SK-N-SH treated with all-trans-retinoic acid at 6 μM for 48 hours (cell line): ENCODE measurements around the gene PDE6B.

Source experiments
- ARNTL ChIP-seq: fragments of 450-650 bp; formaldehyde crosslinking; IDR thresholded peaks from 2 replicates; pipeline ENCODE4 v1.5.0; 2020; ENCODE audit warnings: low read depth, mild to moderate bottlenecking, moderate library complexity, borderline replicate concordance
- ESRRG ChIP-seq: fragments of 250-450 bp; sonication (Bioruptor Pico); IDR thresholded peaks from 2 replicates; pipeline ENCODE4 v1.6.1; 2021; ENCODE audit warnings: mild to moderate bottlenecking
- GLIS3 ChIP-seq: fragments of 250-450 bp; sonication (Bioruptor Pico); IDR thresholded peaks from 2 replicates; pipeline ENCODE4 v1.5.0; 2020; ENCODE audit warnings: mild to moderate bottlenecking, moderate library complexity
- ISL1 ChIP-seq: fragments of 250-450 bp; sonication (Bioruptor Pico); IDR thresholded peaks from 2 replicates; pipeline ENCODE4 v2.1.2; 2022; ENCODE audit warnings: mild to moderate bottlenecking, moderate library complexity
- PATZ1 ChIP-seq: fragments of 250-450 bp; sonication (Bioruptor Pico); IDR thresholded peaks from 2 replicates; pipeline ENCODE4 v1.8.0; 2020; ENCODE audit warnings: mild to moderate bottlenecking, moderate library complexity, borderline replicate concordance
- PPARA ChIP-seq: fragments of 250-450 bp; sonication (Bioruptor Pico); IDR thresholded peaks from 2 replicates; pipeline ENCODE4 v1.5.0; 2020; ENCODE audit warnings: mild to moderate bottlenecking, borderline replicate concordance
- RARB ChIP-seq: fragments of 250-450 bp; sonication (Bioruptor Pico); IDR thresholded peaks from 2 replicates; pipeline ENCODE4 v1.8.0; 2021; ENCODE audit warnings: mild to moderate bottlenecking, moderate library complexity
- TCF4 ChIP-seq: fragments of 250-450 bp; sonication (Bioruptor Pico); IDR thresholded peaks from 2 replicates; pipeline ENCODE4 v1.8.0; 2021; ENCODE audit warnings: mild to moderate bottlenecking, moderate library complexity, borderline replicate concordance
- TSHZ2 ChIP-seq: fragments of 250-450 bp; sonication (Bioruptor Pico); IDR thresholded peaks from 2 replicates; pipeline ENCODE4 v1.5.0; 2020; ENCODE audit warnings: mild to moderate bottlenecking, moderate library complexity
- ZFP3 ChIP-seq: fragments of 250-450 bp; sonication (Bioruptor Pico); IDR thresholded peaks from 2 replicates; pipeline ENCODE4 v1.5.0; 2020; ENCODE audit warnings: mild to moderate bottlenecking, moderate library complexity
- ZFP30 ChIP-seq: fragments of 450-650 bp; formaldehyde crosslinking; IDR thresholded peaks from 2 replicates; pipeline ENCODE4 v1.5.0; 2022; ENCODE audit warnings: mild to moderate bottlenecking, moderate library complexity
- TF ChIP-seq, protein P1 (sequence below): fragments of 250-450 bp; sonication (Bioruptor Pico); IDR thresholded peaks from 2 replicates; pipeline ENCODE4 v1.5.1; 2020; ENCODE audit warnings: low read depth, mild to moderate bottlenecking, moderate library complexity

DNA sequence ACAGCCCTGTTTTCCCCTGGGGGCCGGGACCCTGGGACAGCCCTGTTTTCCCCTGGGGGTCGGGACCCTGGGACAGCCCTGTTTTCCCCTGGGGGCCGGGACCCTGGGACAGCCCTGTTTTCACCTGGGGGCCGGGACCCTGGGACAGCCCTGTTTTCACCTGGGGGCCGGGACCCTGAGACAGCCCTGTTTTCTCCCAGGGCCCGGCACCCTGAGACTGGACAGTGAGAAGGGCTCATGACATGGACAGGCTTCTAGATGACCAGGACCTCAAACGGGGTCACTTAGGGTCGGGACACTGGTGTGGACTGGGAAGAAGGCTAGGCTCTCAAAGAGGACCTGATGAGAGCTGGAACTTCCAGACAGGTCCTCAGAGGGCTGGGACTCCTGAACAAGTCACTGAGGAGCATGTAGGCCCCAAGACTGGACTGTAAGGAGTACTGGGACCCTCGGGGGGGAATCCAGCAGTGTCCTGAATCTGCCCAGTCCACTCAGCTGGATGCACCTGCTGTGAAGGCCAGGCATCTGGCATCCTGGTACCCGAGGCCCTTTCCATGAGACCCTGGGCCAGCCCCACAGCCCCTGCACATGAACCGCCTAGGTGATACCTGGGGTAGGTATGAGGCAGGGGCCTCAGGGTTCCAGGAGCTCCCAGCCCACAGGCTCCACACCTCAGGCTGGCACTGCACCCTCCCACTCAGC lies 82.7 kb downstream of the PDE6B start:
- TF ChIP-seq RARB (CRISPR knock-in tag) (no peak), PATZ1 (CRISPR knock-in tag) (no peak), ESRRG (CRISPR knock-in tag) (no peak), PPARA (CRISPR knock-in tag) (no peak), ISL1 (CRISPR knock-in tag) (no peak), GLIS3 (no peak), ZFP3 (CRISPR knock-in tag) (no peak), TCF4 (CRISPR knock-in tag) (no peak), TSHZ2 (CRISPR knock-in tag) (no peak), ZFP30 (CRISPR knock-in tag) (no peak), ARNTL (CRISPR knock-in tag) (no peak)
- TF ChIP-seq, protein P1, sequence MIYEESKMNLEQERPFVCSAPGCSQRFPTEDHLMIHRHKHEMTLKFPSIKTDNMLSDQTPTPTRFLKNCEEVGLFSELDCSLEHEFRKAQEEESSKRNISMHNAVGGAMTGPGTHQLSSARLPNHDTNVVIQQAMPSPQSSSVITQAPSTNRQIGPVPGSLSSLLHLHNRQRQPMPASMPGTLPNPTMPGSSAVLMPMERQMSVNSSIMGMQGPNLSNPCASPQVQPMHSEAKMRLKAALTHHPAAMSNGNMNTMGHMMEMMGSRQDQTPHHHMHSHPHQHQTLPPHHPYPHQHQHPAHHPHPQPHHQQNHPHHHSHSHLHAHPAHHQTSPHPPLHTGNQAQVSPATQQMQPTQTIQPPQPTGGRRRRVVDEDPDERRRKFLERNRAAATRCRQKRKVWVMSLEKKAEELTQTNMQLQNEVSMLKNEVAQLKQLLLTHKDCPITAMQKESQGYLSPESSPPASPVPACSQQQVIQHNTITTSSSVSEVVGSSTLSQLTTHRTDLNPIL (CRISPR knock-in tag) = no peak
